ENCODE results near the gene CRYBG2. TPM values are rescaled to one million over a fixed set of nuclear protein-coding genes. Genes with fewer than 3 reads are reported as not detected.

The CRYBG2 gene
- total RNA-seq, 1 experiment from 2014 or later: 21.1 TPM

DNA sequence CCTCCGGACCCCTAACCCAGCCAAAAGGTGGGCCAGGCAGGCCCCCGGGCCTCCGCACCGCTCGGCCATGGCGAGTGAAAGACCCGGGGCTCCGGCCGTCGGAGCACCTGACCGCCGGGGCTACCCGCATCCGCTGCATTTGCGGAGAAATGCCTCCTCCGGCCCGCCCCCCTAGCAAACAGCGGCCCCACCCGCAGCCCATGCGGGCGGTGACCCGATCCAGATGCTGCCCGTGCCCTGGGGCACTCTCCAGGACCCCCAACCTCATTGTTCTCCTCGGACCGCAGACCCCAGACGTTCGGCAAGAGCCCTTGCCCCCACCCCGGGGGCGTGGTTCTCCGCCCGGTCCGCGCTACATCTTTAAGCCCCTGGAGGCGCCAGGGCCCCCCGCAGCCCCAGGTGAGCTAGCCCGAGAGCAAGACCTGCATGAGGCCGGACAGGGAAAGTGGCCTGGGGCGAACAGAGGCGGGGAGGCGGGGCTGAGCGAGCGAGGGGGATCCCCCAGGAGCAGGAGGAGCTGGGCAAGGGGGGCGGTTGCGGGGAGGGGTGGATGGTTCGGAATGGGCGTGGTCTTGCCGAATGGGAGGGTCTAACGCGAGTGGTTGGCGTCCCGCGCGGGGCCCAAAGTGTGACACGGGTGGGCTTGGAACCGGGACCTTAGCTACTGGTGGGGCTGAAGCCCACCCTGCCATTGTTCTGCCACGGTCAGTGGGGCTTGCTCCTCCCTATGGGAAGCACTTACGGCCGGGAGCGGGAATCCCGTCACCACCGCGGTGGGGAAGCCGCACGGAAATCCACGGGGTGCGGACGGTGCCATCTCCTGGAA, 6.3 kb upstream of the CRYBG2 start:
- CTCF ChIA-PET: interaction anchor here (0.7 to 3.6 kb wide), 13 partner anchors 13 to 183 kb away, joined by 3 to 30 read pairs (median 4); partner anchors contain the start of genes CATSPER4, CEP85, CNKSR1 and LIN28A
- no peak overlapping the region for H3K27ac Mint-ChIP-seq
- H3K36me3 Mint-ChIP-seq: no peaks in the 10 kb centered on the region
- H3K9me3 Mint-ChIP-seq: no peaks in the 10 kb centered on the region
- peaks cover 43% of the 10 kb centered on the region for H3K27me3 Mint-ChIP-seq (ENCODE audit: low read depth)
- ATAC-seq (peak; percentile 59), DNase-seq (ENCODE audit: low spot score) (peak; percentile 86)
- H3K4me1 Mint-ChIP-seq: peaks cover 41% of the 10 kb centered on the region
- POLR2A ChIA-PET: interaction anchor here (0.6 to 1.1 kb wide), 3 partner anchors 50 to 1233 kb away, joined by 3 to 4 read pairs (median 3); partner anchors contain the start of gene LIN28A
- peak overlapping the region; percentile 83 for H3K4me3 Mint-ChIP-seq
- TF ChIP-seq ZNF425 (CRISPR knock-in tag; conservative IDR thresholded peaks at IDR 0.05) (no peak), ZNF396 (CRISPR knock-in tag; IDR thresholded peaks at IDR 0.05; ENCODE audit: borderline replicate concordance) (no peak), FOXP1 (CRISPR knock-in tag; IDR thresholded peaks at IDR 0.05; ENCODE audit: borderline replicate concordance) (peak; percentile 64), PREB (CRISPR knock-in tag; IDR thresholded peaks at IDR 0.05; ENCODE audit: borderline replicate concordance) (no peak), OVOL2 (CRISPR knock-in tag; IDR thresholded peaks at IDR 0.05; ENCODE audit: borderline replicate concordance) (no peak), NR1H2 (CRISPR knock-in tag; IDR thresholded peaks at IDR 0.05) (no peak), ZNF232 (CRISPR knock-in tag; IDR thresholded peaks at IDR 0.05) (no peak), MXD4 (CRISPR knock-in tag; IDR thresholded peaks at IDR 0.05; ENCODE audit: borderline replicate concordance) (no peak), SP1 (CRISPR knock-in tag; conservative IDR thresholded peaks at IDR 0.05) (peak; percentile 84; the same call in 1 of the 2 replicates), ETV6 (CRISPR knock-in tag; IDR thresholded peaks at IDR 0.05) (peak; percentile 2; the same call in 1 of the 2 replicates), NFYB (CRISPR knock-in tag; conservative IDR thresholded peaks at IDR 0.05; ENCODE audit: low read depth) (no peak), FOXJ3 (CRISPR knock-in tag; IDR thresholded peaks at IDR 0.05; ENCODE audit: borderline replicate concordance) (no peak), NR2C2 (CRISPR knock-in tag; IDR thresholded peaks at IDR 0.05) (no peak), ZNF423 (CRISPR knock-in tag; IDR thresholded peaks at IDR 0.05) (peak; percentile 71), GABPB1 (CRISPR knock-in tag; IDR thresholded peaks at IDR 0.05) (no peak)
- TF ChIP-seq, protein P1, sequence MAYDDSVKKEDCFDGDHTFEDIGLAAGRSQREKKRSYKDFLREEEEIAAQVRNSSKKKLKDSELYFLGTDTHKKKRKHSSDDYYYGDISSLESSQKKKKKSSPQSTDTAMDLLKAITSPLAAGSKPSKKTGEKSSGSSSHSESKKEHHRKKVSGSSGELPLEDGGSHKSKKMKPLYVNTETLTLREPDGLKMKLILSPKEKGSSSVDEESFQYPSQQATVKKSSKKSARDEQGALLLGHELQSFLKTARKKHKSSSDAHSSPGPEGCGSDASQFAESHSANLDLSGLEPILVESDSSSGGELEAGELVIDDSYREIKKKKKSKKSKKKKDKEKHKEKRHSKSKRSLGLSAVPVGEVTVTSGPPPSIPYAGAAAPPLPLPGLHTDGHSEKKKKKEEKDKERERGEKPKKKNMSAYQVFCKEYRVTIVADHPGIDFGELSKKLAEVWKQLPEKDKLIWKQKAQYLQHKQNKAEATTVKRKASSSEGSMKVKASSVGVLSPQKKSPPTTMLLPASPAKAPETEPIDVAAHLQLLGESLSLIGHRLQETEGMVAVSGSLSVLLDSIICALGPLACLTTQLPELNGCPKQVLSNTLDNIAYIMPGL (CRISPR knock-in tag; IDR thresholded peaks at IDR 0.05): no peak
- TF ChIP-seq, protein P2, sequence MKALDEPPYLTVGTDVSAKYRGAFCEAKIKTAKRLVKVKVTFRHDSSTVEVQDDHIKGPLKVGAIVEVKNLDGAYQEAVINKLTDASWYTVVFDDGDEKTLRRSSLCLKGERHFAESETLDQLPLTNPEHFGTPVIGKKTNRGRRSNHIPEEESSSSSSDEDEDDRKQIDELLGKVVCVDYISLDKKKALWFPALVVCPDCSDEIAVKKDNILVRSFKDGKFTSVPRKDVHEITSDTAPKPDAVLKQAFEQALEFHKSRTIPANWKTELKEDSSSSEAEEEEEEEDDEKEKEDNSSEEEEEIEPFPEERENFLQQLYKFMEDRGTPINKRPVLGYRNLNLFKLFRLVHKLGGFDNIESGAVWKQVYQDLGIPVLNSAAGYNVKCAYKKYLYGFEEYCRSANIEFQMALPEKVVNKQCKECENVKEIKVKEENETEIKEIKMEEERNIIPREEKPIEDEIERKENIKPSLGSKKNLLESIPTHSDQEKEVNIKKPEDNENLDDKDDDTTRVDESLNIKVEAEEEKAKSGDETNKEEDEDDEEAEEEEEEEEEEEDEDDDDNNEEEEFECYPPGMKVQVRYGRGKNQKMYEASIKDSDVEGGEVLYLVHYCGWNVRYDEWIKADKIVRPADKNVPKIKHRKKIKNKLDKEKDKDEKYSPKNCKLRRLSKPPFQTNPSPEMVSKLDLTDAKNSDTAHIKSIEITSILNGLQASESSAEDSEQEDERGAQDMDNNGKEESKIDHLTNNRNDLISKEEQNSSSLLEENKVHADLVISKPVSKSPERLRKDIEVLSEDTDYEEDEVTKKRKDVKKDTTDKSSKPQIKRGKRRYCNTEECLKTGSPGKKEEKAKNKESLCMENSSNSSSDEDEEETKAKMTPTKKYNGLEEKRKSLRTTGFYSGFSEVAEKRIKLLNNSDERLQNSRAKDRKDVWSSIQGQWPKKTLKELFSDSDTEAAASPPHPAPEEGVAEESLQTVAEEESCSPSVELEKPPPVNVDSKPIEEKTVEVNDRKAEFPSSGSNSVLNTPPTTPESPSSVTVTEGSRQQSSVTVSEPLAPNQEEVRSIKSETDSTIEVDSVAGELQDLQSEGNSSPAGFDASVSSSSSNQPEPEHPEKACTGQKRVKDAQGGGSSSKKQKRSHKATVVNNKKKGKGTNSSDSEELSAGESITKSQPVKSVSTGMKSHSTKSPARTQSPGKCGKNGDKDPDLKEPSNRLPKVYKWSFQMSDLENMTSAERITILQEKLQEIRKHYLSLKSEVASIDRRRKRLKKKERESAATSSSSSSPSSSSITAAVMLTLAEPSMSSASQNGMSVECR (CRISPR knock-in tag; IDR thresholded peaks at IDR 0.05; ENCODE audit: borderline replicate concordance): 0 out of 2 replicates have a peak, but pooled peaks have one; percentile 40
- TF ChIP-seq, protein P3, sequence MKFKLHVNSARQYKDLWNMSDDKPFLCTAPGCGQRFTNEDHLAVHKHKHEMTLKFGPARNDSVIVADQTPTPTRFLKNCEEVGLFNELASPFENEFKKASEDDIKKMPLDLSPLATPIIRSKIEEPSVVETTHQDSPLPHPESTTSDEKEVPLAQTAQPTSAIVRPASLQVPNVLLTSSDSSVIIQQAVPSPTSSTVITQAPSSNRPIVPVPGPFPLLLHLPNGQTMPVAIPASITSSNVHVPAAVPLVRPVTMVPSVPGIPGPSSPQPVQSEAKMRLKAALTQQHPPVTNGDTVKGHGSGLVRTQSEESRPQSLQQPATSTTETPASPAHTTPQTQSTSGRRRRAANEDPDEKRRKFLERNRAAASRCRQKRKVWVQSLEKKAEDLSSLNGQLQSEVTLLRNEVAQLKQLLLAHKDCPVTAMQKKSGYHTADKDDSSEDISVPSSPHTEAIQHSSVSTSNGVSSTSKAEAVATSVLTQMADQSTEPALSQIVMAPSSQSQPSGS (CRISPR knock-in tag; IDR thresholded peaks at IDR 0.05; ENCODE audit: borderline replicate concordance, low read depth): no peak
- TF ChIP-seq, protein P4, sequence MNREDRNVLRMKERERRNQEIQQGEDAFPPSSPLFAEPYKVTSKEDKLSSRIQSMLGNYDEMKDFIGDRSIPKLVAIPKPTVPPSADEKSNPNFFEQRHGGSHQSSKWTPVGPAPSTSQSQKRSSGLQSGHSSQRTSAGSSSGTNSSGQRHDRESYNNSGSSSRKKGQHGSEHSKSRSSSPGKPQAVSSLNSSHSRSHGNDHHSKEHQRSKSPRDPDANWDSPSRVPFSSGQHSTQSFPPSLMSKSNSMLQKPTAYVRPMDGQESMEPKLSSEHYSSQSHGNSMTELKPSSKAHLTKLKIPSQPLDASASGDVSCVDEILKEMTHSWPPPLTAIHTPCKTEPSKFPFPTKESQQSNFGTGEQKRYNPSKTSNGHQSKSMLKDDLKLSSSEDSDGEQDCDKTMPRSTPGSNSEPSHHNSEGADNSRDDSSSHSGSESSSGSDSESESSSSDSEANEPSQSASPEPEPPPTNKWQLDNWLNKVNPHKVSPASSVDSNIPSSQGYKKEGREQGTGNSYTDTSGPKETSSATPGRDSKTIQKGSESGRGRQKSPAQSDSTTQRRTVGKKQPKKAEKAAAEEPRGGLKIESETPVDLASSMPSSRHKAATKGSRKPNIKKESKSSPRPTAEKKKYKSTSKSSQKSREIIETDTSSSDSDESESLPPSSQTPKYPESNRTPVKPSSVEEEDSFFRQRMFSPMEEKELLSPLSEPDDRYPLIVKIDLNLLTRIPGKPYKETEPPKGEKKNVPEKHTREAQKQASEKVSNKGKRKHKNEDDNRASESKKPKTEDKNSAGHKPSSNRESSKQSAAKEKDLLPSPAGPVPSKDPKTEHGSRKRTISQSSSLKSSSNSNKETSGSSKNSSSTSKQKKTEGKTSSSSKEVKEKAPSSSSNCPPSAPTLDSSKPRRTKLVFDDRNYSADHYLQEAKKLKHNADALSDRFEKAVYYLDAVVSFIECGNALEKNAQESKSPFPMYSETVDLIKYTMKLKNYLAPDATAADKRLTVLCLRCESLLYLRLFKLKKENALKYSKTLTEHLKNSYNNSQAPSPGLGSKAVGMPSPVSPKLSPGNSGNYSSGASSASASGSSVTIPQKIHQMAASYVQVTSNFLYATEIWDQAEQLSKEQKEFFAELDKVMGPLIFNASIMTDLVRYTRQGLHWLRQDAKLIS (CRISPR knock-in tag; IDR thresholded peaks at IDR 0.05; ENCODE audit: borderline replicate concordance): no peak
- TF ChIP-seq, protein P5, sequence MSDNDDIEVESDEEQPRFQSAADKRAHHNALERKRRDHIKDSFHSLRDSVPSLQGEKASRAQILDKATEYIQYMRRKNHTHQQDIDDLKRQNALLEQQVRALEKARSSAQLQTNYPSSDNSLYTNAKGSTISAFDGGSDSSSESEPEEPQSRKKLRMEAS (CRISPR knock-in tag; IDR thresholded peaks at IDR 0.05): peak; percentile 43

Measured in WTC11 (cell line).